Measurements from ENCODE around the gene HES5.

GRCh38 chr1:2510366-2511155, 19.5 kb downstream of the HES5 start:
- TF ChIP-seq CTCF (conservative IDR thresholded peaks at IDR 0.05; ENCODE audit: low read length) = no peak
- TF ChIP-seq EZH2phosphoT487 (IDR thresholded peaks at IDR 0.05; ENCODE audit: borderline replicate concordance, low read depth, low read length) = no peak
